Activated CD4-positive, alpha-beta T cell treated with anti-CD3 and anti-CD28 coated beads for 4 hours (primary cell): ENCODE measurements around the gene SLC5A1.

Experiments used
- DNase-seq, 2 donors: peaks; one replicate each; pipeline ENCODE4 v3.0.0-alpha.2; 2020

Gene SLC5A1

GRCh38 chr22:32042924-32043323 lies at the start of gene SLC5A1:
Gene SLC5A1, plus strand, starts transcription at chr22:32043261. Its CDS starts 21 bp downstream, at chr22:32043282.
- no peak for DNase-seq

GRCh38 chr22:31995046-31995445 lies 48.0 kb upstream of the SLC5A1 start:
- DNase-seq: no peak

GRCh38 chr22:31995807-31996206 lies 47.3 kb upstream of the SLC5A1 start:
- no peak for DNase-seq

- no peak for DNase-seq
These were observed 44.2 kb upstream of the SLC5A1 start for GRCh38 chr22:31998784-31999385.

- no peak for DNase-seq
These were observed 42.9 kb upstream of the SLC5A1 start for GRCh38 chr22:32000181-32000580.

- no peak for DNase-seq
These were observed 37.6 kb upstream of the SLC5A1 start for GRCh38 chr22:32005453-32005852.

GRCh38 chr22:32013200-32013599 lies 29.9 kb upstream of the SLC5A1 start:
- no peak for DNase-seq

- DNase-seq: no peak
These were observed 27.0 kb upstream of the SLC5A1 start for GRCh38 chr22:32016081-32016480.

- no peak for DNase-seq
These were observed 25.0 kb upstream of the SLC5A1 start for GRCh38 chr22:32018056-32018455.

- DNase-seq: no peak
These were observed 22.9 kb upstream of the SLC5A1 start for GRCh38 chr22:32020117-32020516.

- no peak for DNase-seq
These were observed 21.3 kb upstream of the SLC5A1 start for GRCh38 chr22:32021716-32022115.

GRCh38 chr22:32023251-32023827 lies 19.7 kb upstream of the SLC5A1 start:
- no peak for DNase-seq

GRCh38 chr22:32024796-32025195 lies 18.3 kb upstream of the SLC5A1 start:
- DNase-seq: no peak

- no peak for DNase-seq
These were observed 12.4 kb upstream of the SLC5A1 start for GRCh38 chr22:32030518-32031247.

GRCh38 chr22:32031466-32031865 lies 11.6 kb upstream of the SLC5A1 start:
- DNase-seq: no peak

GRCh38 chr22:32034275-32034674 lies 8.8 kb upstream of the SLC5A1 start:
- DNase-seq: no peak

GRCh38 chr22:32037236-32037635 lies 5.8 kb upstream of the SLC5A1 start:
- no peak for DNase-seq

GRCh38 chr22:32040324-32040904 lies 2.6 kb upstream of the SLC5A1 start:
- no peak for DNase-seq

- DNase-seq: no peak
These were observed 330 bp downstream of the SLC5A1 start for GRCh38 chr22:32043391-32043790.

GRCh38 chr22:32044477-32044876 lies 1.4 kb downstream of the SLC5A1 start:
- DNase-seq: no peak

GRCh38 chr22:32044913-32045312 lies 1.9 kb downstream of the SLC5A1 start:
- no peak for DNase-seq

- DNase-seq: no peak
These were observed 5.0 kb downstream of the SLC5A1 start for GRCh38 chr22:32048069-32048468.

GRCh38 chr22:32050678-32051515 lies 7.8 kb downstream of the SLC5A1 start:
- peak; percentile 40 to 52 for DNase-seq
